ENCODE measurements around the gene CD6.

CD6 gene

GRCh38 chr11:60942219-60942618 is 29.3 kb upstream of the CD6 start:
- H3K9me3 Mint-ChIP-seq = no peaks in the 10 kb centered on the region
- H3K4me3 Mint-ChIP-seq = no peak overlapping the region
- H3K27me3 Mint-ChIP-seq = no peaks in the 10 kb centered on the region
- peaks cover 6% of the 10 kb centered on the region for H3K4me1 Mint-ChIP-seq (ENCODE audit: low read depth)
- H3K27ac Mint-ChIP-seq = no peak overlapping the region
- H3K36me3 Mint-ChIP-seq (ENCODE audit: low read depth) = peaks cover 5% of the 10 kb centered on the region

- Mint-ChIP-seq H3K27me3 (no peaks in the 10 kb centered on the region), H3K4me1 (ENCODE audit: low read depth) (peaks cover 6% of the 10 kb centered on the region), H3K4me3 (no peak overlapping the region), H3K9me3 (no peaks in the 10 kb centered on the region), H3K27ac (no peak overlapping the region), H3K36me3 (ENCODE audit: low read depth) (peaks cover 5% of the 10 kb centered on the region)
Measured at GRCh38 chr11:60942970-60943565, 28.4 kb upstream of the CD6 start.

- Mint-ChIP-seq H3K9me3 (no peaks in the 10 kb centered on the region), H3K27me3 (no peaks in the 10 kb centered on the region), H3K27ac (peak overlapping the region; percentile 34), H3K36me3 (ENCODE audit: low read depth) (peaks cover 5% of the 10 kb centered on the region), H3K4me3 (no peak overlapping the region), H3K4me1 (ENCODE audit: low read depth) (peaks cover 11% of the 10 kb centered on the region)
Measured at GRCh38 chr11:60944490-60945294, 26.8 kb upstream of the CD6 start.

- no peak overlapping the region for H3K27ac Mint-ChIP-seq
Measured at GRCh38 chr11:60945295-60945667, 26.2 kb upstream of the CD6 start.

GRCh38 chr11:60946601-60947264 is 24.7 kb upstream of the CD6 start:
- Mint-ChIP-seq H3K4me1 (ENCODE audit: low read depth) (peaks cover 19% of the 10 kb centered on the region), H3K36me3 (ENCODE audit: low read depth) (peaks cover 5% of the 10 kb centered on the region), H3K9me3 (no peaks in the 10 kb centered on the region), H3K27me3 (no peaks in the 10 kb centered on the region), H3K4me3 (no peak overlapping the region), H3K27ac (no peak overlapping the region)

More at GRCh38 chr11:60945295-60945667, 26.2 kb upstream of the CD6 start:
- H3K4me3 Mint-ChIP-seq = no peak overlapping the region
- H3K4me1 Mint-ChIP-seq (ENCODE audit: low read depth) = peaks cover 15% of the 10 kb centered on the region
- no peaks in the 10 kb centered on the region for H3K27me3 Mint-ChIP-seq
- no peaks in the 10 kb centered on the region for H3K9me3 Mint-ChIP-seq
- peaks cover 5% of the 10 kb centered on the region for H3K36me3 Mint-ChIP-seq (ENCODE audit: low read depth)

- H3K4me1 Mint-ChIP-seq (ENCODE audit: low read depth) = peaks cover 29% of the 10 kb centered on the region
- H3K36me3 Mint-ChIP-seq (ENCODE audit: low read depth) = peaks cover 5% of the 10 kb centered on the region
- peaks cover 4% of the 10 kb centered on the region for H3K27me3 Mint-ChIP-seq
- H3K9me3 Mint-ChIP-seq = no peaks in the 10 kb centered on the region
- H3K27ac Mint-ChIP-seq = no peak overlapping the region
- H3K4me3 Mint-ChIP-seq = no peak overlapping the region
Measured at GRCh38 chr11:60947700-60948099, 23.8 kb upstream of the CD6 start.

GRCh38 chr11:60948250-60948649 is 23.2 kb upstream of the CD6 start:
- H3K36me3 Mint-ChIP-seq (ENCODE audit: low read depth) = peaks cover 5% of the 10 kb centered on the region
- no peaks in the 10 kb centered on the region for H3K9me3 Mint-ChIP-seq
- H3K27me3 Mint-ChIP-seq = peaks cover 4% of the 10 kb centered on the region
- H3K27ac Mint-ChIP-seq = no peak overlapping the region
- H3K4me1 Mint-ChIP-seq (ENCODE audit: low read depth) = peaks cover 34% of the 10 kb centered on the region
- no peak overlapping the region for H3K4me3 Mint-ChIP-seq

GRCh38 chr11:60950024-60950423 is 21.5 kb upstream of the CD6 start:
- Mint-ChIP-seq H3K4me1 (ENCODE audit: low read depth) (peaks cover 33% of the 10 kb centered on the region), H3K27ac (peak overlapping the region; percentile 26), H3K36me3 (ENCODE audit: low read depth) (no peaks in the 10 kb centered on the region), H3K27me3 (peaks cover 4% of the 10 kb centered on the region), H3K9me3 (no peaks in the 10 kb centered on the region), H3K4me3 (peak overlapping the region; percentile 58)

- H3K27me3 Mint-ChIP-seq = peaks cover 4% of the 10 kb centered on the region
- no peak overlapping the region for H3K27ac Mint-ChIP-seq
- H3K4me3 Mint-ChIP-seq = peak overlapping the region; percentile 72
- no peaks in the 10 kb centered on the region for H3K9me3 Mint-ChIP-seq
- peaks cover 33% of the 10 kb centered on the region for H3K4me1 Mint-ChIP-seq (ENCODE audit: low read depth)
- H3K36me3 Mint-ChIP-seq (ENCODE audit: low read depth) = no peaks in the 10 kb centered on the region
Measured at GRCh38 chr11:60950933-60951605, 20.4 kb upstream of the CD6 start.

- peaks cover 4% of the 10 kb centered on the region for H3K27me3 Mint-ChIP-seq
- peak overlapping the region; percentile 72 for H3K27ac Mint-ChIP-seq
- H3K36me3 Mint-ChIP-seq (ENCODE audit: low read depth) = no peaks in the 10 kb centered on the region
- peaks cover 33% of the 10 kb centered on the region for H3K4me1 Mint-ChIP-seq (ENCODE audit: low read depth)
- H3K9me3 Mint-ChIP-seq = no peaks in the 10 kb centered on the region
- H3K4me3 Mint-ChIP-seq = peak overlapping the region; percentile 72
Measured at GRCh38 chr11:60951606-60951903, 19.9 kb upstream of the CD6 start.

- H3K9me3 Mint-ChIP-seq = no peaks in the 10 kb centered on the region
- H3K4me3 Mint-ChIP-seq = peak within 1 kb of the TSS; percentile 72
- H3K27me3 Mint-ChIP-seq = peaks cover 4% of the 10 kb centered on the region
- no peaks in the 10 kb centered on the region for H3K36me3 Mint-ChIP-seq (ENCODE audit: low read depth)
- H3K4me1 Mint-ChIP-seq (ENCODE audit: low read depth) = peaks cover 33% of the 10 kb centered on the region
- H3K27ac Mint-ChIP-seq = peak within 1 kb of the TSS; percentile 72
Measured at GRCh38 chr11:60951904-60952741, 19.4 kb upstream of the CD6 start, which contains the start of gene SLC15A3. Gene SLC15A3 (minus strand): TSS chr11:60952176. CDS start chr11:60951551, 625 bp downstream.

GRCh38 chr11:60952742-60953170 is 18.7 kb upstream of the CD6 start:
- peaks cover 4% of the 10 kb centered on the region for H3K27me3 Mint-ChIP-seq
- H3K4me3 Mint-ChIP-seq = peak overlapping the region; percentile 72
- H3K27ac Mint-ChIP-seq = peak overlapping the region; percentile 72
- H3K4me1 Mint-ChIP-seq (ENCODE audit: low read depth) = peaks cover 33% of the 10 kb centered on the region
- H3K36me3 Mint-ChIP-seq (ENCODE audit: low read depth) = no peaks in the 10 kb centered on the region
- H3K9me3 Mint-ChIP-seq = no peaks in the 10 kb centered on the region

- Mint-ChIP-seq H3K9me3 (no peaks in the 10 kb centered on the region), H3K4me3 (no peak overlapping the region), H3K27me3 (peaks cover 4% of the 10 kb centered on the region), H3K4me1 (ENCODE audit: low read depth) (peaks cover 28% of the 10 kb centered on the region), H3K27ac (no peak overlapping the region), H3K36me3 (ENCODE audit: low read depth) (no peaks in the 10 kb centered on the region)
Measured at GRCh38 chr11:60953781-60954180, 17.7 kb upstream of the CD6 start.

- Mint-ChIP-seq H3K9me3 (no peaks in the 10 kb centered on the region), H3K4me1 (ENCODE audit: low read depth) (peaks cover 28% of the 10 kb centered on the region), H3K27me3 (peaks cover 4% of the 10 kb centered on the region), H3K27ac (no peak overlapping the region), H3K36me3 (ENCODE audit: low read depth) (no peaks in the 10 kb centered on the region), H3K4me3 (no peak overlapping the region)
Measured at GRCh38 chr11:60954421-60954820, 17.1 kb upstream of the CD6 start.
